ENCODE measurements around the gene PFDN4. TPM values are rescaled to one million over a fixed set of nuclear protein-coding genes. Genes with fewer than 3 reads are reported as not detected.

The PFDN4 gene
- total and polyA plus RNA-seq, 2 donors (not counting 1 experiment from before 2014, with no cell fraction given), result 86.7 to 87.0 TPM

DNA sequence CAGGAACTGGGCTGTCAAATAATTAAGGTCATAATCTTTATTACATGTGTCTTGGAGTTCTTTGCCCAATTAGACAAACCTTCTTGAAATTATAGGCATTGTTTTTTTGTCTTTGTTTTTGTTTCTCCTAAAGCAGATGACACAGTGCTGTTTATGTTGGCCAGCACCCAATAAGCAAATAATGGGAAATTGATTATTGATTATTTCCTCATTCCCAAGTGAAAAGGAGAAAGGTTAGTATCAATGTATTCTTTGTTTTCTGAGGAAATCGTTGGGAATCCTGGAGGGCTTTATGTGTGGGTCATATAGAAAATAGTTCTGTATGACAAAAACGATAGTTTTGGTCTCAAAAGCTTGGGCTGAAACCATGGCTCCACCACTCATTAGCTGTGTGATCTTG is 29.6 kb upstream of the PFDN4 start:
- Histone ChIP-seq H4K20me1 (ENCODE audit: control insufficient read depth, extremely low read depth, insufficient read depth, low read length) (no peaks in the 10 kb centered on the region), H3K9me3 (ENCODE audit: control insufficient read depth, insufficient read depth, low read depth, low read length) (no peaks in the 10 kb centered on the region), H2AFZ (ENCODE audit: low read length) (no peak overlapping the region), H3K27ac (ENCODE audit: insufficient read depth, low read length) (no peak overlapping the region), H3K9ac (ENCODE audit: insufficient read depth, low read length) (no peak overlapping the region), H3K4me3 (replicated peaks in 1 of 4; ENCODE audit: control extremely low read depth in 1 of 4, insufficient read depth in 1 of 4, low read depth in 3 of 4, low read length in 4 of 4) (no peak overlapping the region), H3K4me1 (ENCODE audit: control insufficient read depth, extremely low read depth, insufficient read depth, low read length) (no peaks in the 10 kb centered on the region), H3K79me2 (ENCODE audit: control insufficient read depth, insufficient read depth, low read length) (no peaks in the 10 kb centered on the region), H3K27me3 (ENCODE audit: control insufficient read depth, insufficient read depth, low read length) (peaks cover 18% of the 10 kb centered on the region), H3K4me2 (ENCODE audit: extremely low read depth, insufficient read depth, low read length) (no peak overlapping the region), H3K36me3 (ENCODE audit: control insufficient read depth, insufficient read depth, low read length) (no peaks in the 10 kb centered on the region)
- no peak for DNase-seq (ENCODE audit: low read depth in 2 of 2)
- no peak for TF ChIP-seq EZH2 (IDR thresholded peaks at IDR 0.05; ENCODE audit: low read length, missing control alignments)
- TF ChIP-seq, protein P1, sequence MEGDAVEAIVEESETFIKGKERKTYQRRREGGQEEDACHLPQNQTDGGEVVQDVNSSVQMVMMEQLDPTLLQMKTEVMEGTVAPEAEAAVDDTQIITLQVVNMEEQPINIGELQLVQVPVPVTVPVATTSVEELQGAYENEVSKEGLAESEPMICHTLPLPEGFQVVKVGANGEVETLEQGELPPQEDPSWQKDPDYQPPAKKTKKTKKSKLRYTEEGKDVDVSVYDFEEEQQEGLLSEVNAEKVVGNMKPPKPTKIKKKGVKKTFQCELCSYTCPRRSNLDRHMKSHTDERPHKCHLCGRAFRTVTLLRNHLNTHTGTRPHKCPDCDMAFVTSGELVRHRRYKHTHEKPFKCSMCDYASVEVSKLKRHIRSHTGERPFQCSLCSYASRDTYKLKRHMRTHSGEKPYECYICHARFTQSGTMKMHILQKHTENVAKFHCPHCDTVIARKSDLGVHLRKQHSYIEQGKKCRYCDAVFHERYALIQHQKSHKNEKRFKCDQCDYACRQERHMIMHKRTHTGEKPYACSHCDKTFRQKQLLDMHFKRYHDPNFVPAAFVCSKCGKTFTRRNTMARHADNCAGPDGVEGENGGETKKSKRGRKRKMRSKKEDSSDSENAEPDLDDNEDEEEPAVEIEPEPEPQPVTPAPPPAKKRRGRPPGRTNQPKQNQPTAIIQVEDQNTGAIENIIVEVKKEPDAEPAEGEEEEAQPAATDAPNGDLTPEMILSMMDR (conservative IDR thresholded peaks at IDR 0.05 in 1 of 2, IDR thresholded peaks at IDR 0.05 in 1 of 2; ENCODE audit: low read depth in 1 of 2, low read length in 2 of 2), result no peak

- Histone ChIP-seq H3K4me2 (ENCODE audit: extremely low read depth, insufficient read depth, low read length) (no peak overlapping the region), H3K9ac (ENCODE audit: insufficient read depth, low read length) (no peak overlapping the region), H3K27ac (ENCODE audit: insufficient read depth, low read length) (no peak overlapping the region), H3K79me2 (ENCODE audit: control insufficient read depth, insufficient read depth, low read length) (no peaks in the 10 kb centered on the region), H3K36me3 (ENCODE audit: control insufficient read depth, insufficient read depth, low read length) (no peaks in the 10 kb centered on the region), H2AFZ (ENCODE audit: low read length) (no peak overlapping the region), H4K20me1 (ENCODE audit: control insufficient read depth, extremely low read depth, insufficient read depth, low read length) (no peaks in the 10 kb centered on the region), H3K4me1 (ENCODE audit: control insufficient read depth, extremely low read depth, insufficient read depth, low read length) (no peaks in the 10 kb centered on the region), H3K9me3 (ENCODE audit: control insufficient read depth, insufficient read depth, low read depth, low read length) (no peaks in the 10 kb centered on the region), H3K27me3 (ENCODE audit: control insufficient read depth, insufficient read depth, low read length) (peaks cover under 1% of the 10 kb centered on the region), H3K4me3 (replicated peaks in 1 of 4; ENCODE audit: control extremely low read depth in 1 of 4, insufficient read depth in 1 of 4, low read depth in 3 of 4, low read length in 4 of 4) (no peak overlapping the region)
- TF ChIP-seq EZH2 (IDR thresholded peaks at IDR 0.05; ENCODE audit: low read length, missing control alignments), result no peak
- TF ChIP-seq, protein P1 (conservative IDR thresholded peaks at IDR 0.05 in 1 of 2, IDR thresholded peaks at IDR 0.05 in 1 of 2; ENCODE audit: low read depth in 1 of 2, low read length in 2 of 2), result no peak
- DNase-seq (ENCODE audit: low read depth in 2 of 2), result no peak
These were observed 27.9 kb upstream of the PFDN4 start for GRCh38 chr20:54179946-54180345.

DNA sequence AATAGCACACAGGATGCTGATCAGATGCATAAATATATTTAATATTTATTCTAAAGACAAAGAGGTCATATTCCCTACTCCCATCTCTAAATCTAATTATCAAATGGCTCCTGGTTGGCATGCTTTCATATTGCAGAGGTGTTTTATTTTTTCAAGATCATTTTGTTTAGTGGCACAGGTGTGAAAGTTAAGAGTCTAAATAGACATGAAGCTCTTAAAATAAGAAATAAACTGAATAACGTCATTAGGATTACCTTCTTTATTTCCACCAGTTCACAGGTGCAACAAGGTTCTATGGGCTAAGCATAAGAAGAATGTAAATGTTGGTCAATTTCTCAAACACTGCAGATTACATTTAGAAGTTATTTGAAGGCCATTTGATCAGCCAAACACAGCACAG is 27.0 kb upstream of the PFDN4 start:
- Histone ChIP-seq H3K4me2 (ENCODE audit: extremely low read depth, insufficient read depth, low read length) (no peak overlapping the region), H3K36me3 (ENCODE audit: control insufficient read depth, insufficient read depth, low read length) (no peaks in the 10 kb centered on the region), H4K20me1 (ENCODE audit: control insufficient read depth, extremely low read depth, insufficient read depth, low read length) (no peaks in the 10 kb centered on the region), H2AFZ (ENCODE audit: low read length) (no peak overlapping the region), H3K9ac (ENCODE audit: insufficient read depth, low read length) (no peak overlapping the region), H3K4me1 (ENCODE audit: control insufficient read depth, extremely low read depth, insufficient read depth, low read length) (no peaks in the 10 kb centered on the region), H3K79me2 (ENCODE audit: control insufficient read depth, insufficient read depth, low read length) (no peaks in the 10 kb centered on the region), H3K27ac (ENCODE audit: insufficient read depth, low read length) (no peak overlapping the region), H3K27me3 (ENCODE audit: control insufficient read depth, insufficient read depth, low read length) (no peaks in the 10 kb centered on the region), H3K9me3 (ENCODE audit: control insufficient read depth, insufficient read depth, low read depth, low read length) (no peaks in the 10 kb centered on the region), H3K4me3 (replicated peaks in 1 of 4; ENCODE audit: control extremely low read depth in 1 of 4, insufficient read depth in 1 of 4, low read depth in 3 of 4, low read length in 4 of 4) (no peak overlapping the region)
- no peak for TF ChIP-seq EZH2 (IDR thresholded peaks at IDR 0.05; ENCODE audit: low read length, missing control alignments)
- TF ChIP-seq, protein P1 (conservative IDR thresholded peaks at IDR 0.05 in 1 of 2, IDR thresholded peaks at IDR 0.05 in 1 of 2; ENCODE audit: low read depth in 1 of 2, low read length in 2 of 2), result no peak
- DNase-seq (ENCODE audit: low read depth in 2 of 2), result no peak

All from fibroblast of lung (primary cell).